ENCODE results near the gene ABCA2.

The ABCA2 gene

DNA sequence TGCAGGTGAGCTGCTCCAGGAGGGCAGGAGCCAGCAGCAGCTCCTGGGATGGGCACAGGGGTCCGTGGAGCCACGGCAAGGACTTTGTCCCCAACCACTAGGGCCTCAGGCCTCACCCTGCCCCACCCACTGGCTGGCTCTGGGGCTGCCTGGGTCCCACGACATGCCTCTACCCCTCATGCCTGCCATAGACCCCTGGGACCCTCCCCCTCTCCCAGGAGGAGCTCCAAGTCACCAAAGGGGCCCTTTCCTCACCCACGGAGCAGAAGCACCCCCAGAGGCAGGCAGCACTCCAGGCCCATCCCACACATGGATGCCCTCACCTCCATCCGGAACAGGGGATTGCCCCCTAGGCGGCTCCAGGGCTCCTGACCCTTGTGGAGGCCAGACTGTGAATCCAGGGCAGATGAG is 6.5 kb downstream of the ABCA2 start:
- no peak overlapping the region for H3K9ac ChIP-seq (ENCODE audit: low read depth, low read length)
- peaks cover 3% of the 10 kb centered on the region for H3K27me3 ChIP-seq (ENCODE audit: insufficient read depth, low read length)
- no peaks in the 10 kb centered on the region for H3K9me3 ChIP-seq (ENCODE audit: insufficient read depth, low read depth, low read length)
- no peak overlapping the region for H3K27ac ChIP-seq (ENCODE audit: low read length)
- no peaks in the 10 kb centered on the region for H3K4me1 ChIP-seq (ENCODE audit: insufficient read depth, low read length)
- no peaks in the 10 kb centered on the region for H3K36me3 ChIP-seq (ENCODE audit: insufficient read depth, low read depth, low read length)
- no peak overlapping the region for H3K4me3 ChIP-seq (ENCODE audit: low read length)

GRCh38 chr9:137020771-137021567 is 7.1 kb downstream of the ABCA2 start:
- no peak overlapping the region for H3K9ac ChIP-seq (ENCODE audit: low read depth, low read length)
- no peak overlapping the region for H3K27ac ChIP-seq (ENCODE audit: low read length)
- H3K27me3 ChIP-seq (ENCODE audit: insufficient read depth, low read length) = no peaks in the 10 kb centered on the region
- H3K4me1 ChIP-seq (ENCODE audit: insufficient read depth, low read length) = no peaks in the 10 kb centered on the region
- H3K4me3 ChIP-seq (ENCODE audit: low read length) = no peak overlapping the region
- H3K9me3 ChIP-seq (ENCODE audit: insufficient read depth, low read depth, low read length) = no peaks in the 10 kb centered on the region
- H3K36me3 ChIP-seq (ENCODE audit: insufficient read depth, low read depth, low read length) = no peaks in the 10 kb centered on the region

GRCh38 chr9:137019891-137020683 is 8.0 kb downstream of the ABCA2 start:
- H3K9me3 ChIP-seq (ENCODE audit: insufficient read depth, low read depth, low read length) = no peaks in the 10 kb centered on the region
- H3K27me3 ChIP-seq (ENCODE audit: insufficient read depth, low read length) = no peaks in the 10 kb centered on the region
- no peak overlapping the region for H3K27ac ChIP-seq (ENCODE audit: low read length)
- H3K9ac ChIP-seq (ENCODE audit: low read depth, low read length) = no peak overlapping the region
- no peak overlapping the region for H3K4me3 ChIP-seq (ENCODE audit: low read length)
- no peaks in the 10 kb centered on the region for H3K36me3 ChIP-seq (ENCODE audit: insufficient read depth, low read depth, low read length)
- no peaks in the 10 kb centered on the region for H3K4me1 ChIP-seq (ENCODE audit: insufficient read depth, low read length)

- no peak overlapping the region for H3K9ac ChIP-seq (ENCODE audit: low read depth, low read length)
- H3K9me3 ChIP-seq (ENCODE audit: insufficient read depth, low read depth, low read length) = no peaks in the 10 kb centered on the region
- H3K27me3 ChIP-seq (ENCODE audit: insufficient read depth, low read length) = no peaks in the 10 kb centered on the region
- H3K4me3 ChIP-seq (ENCODE audit: low read length) = no peak overlapping the region
- H3K27ac ChIP-seq (ENCODE audit: low read length) = no peak overlapping the region
- no peaks in the 10 kb centered on the region for H3K36me3 ChIP-seq (ENCODE audit: insufficient read depth, low read depth, low read length)
- no peaks in the 10 kb centered on the region for H3K4me1 ChIP-seq (ENCODE audit: insufficient read depth, low read length)
These were observed 9.1 kb downstream of the ABCA2 start for GRCh38 chr9:137018761-137019559.

- Histone ChIP-seq H3K27me3 (ENCODE audit: insufficient read depth, low read length) (no peaks in the 10 kb centered on the region), H3K4me1 (ENCODE audit: insufficient read depth, low read length) (no peaks in the 10 kb centered on the region), H3K36me3 (ENCODE audit: insufficient read depth, low read depth, low read length) (no peaks in the 10 kb centered on the region), H3K9ac (ENCODE audit: low read depth, low read length) (no peak overlapping the region), H3K4me3 (ENCODE audit: low read length) (no peak overlapping the region), H3K9me3 (ENCODE audit: insufficient read depth, low read depth, low read length) (no peaks in the 10 kb centered on the region), H3K27ac (ENCODE audit: low read length) (no peak overlapping the region)
These were observed 10.1 kb downstream of the ABCA2 start for GRCh38 chr9:137017791-137018497.

DNA sequence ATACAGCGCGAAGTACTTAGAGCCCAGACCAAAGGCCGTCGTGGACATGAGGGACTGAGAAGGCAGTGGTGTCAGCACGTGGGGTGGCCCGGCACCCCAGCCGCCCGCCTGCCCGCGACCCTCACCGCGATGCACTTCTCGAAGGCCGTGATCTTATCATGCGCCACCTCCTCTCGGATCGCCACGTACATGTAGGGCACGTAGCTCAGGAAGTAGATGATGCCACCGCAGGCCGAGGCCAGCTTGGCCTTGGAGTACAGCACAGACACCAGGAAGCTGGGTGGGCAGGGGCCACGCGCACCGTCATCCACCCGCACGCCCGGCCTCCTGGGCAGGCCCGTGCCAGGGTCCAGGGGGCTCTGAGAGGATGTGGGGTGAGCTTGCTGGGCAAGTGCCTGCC is 11.0 kb downstream of the ABCA2 start:
- Histone ChIP-seq H3K4me3 (ENCODE audit: low read length) (no peak overlapping the region), H3K9ac (ENCODE audit: low read depth, low read length) (no peak overlapping the region), H3K27ac (ENCODE audit: low read length) (no peak overlapping the region), H3K9me3 (ENCODE audit: insufficient read depth, low read depth, low read length) (no peaks in the 10 kb centered on the region), H3K27me3 (ENCODE audit: insufficient read depth, low read length) (no peaks in the 10 kb centered on the region), H3K4me1 (ENCODE audit: insufficient read depth, low read length) (no peaks in the 10 kb centered on the region), H3K36me3 (ENCODE audit: insufficient read depth, low read depth, low read length) (no peaks in the 10 kb centered on the region)

DNA sequence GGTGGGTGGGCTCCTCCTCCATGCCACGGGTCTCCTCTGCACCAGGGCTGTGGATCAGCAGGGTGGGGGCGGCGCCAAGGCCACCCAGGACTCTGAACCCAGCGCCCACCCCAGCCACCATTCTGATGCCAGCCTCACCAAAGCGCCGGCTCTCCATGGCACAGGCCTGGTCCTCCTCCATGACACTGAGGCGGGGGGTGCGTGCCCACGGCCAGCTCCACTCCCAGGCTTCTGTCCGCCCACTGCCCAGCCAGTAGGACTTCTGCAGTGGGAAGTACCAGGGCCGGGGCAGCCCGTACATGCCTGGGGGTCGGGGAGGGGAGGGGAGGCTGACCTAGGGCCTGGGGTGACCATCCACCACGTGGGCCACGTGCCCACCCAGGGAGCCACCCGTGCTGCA is 11.6 kb downstream of the ABCA2 start:
- H3K9ac ChIP-seq (ENCODE audit: low read depth, low read length) = no peak overlapping the region
- H3K27ac ChIP-seq (ENCODE audit: low read length) = no peak overlapping the region
- no peaks in the 10 kb centered on the region for H3K36me3 ChIP-seq (ENCODE audit: insufficient read depth, low read depth, low read length)
- no peak overlapping the region for H3K4me3 ChIP-seq (ENCODE audit: low read length)
- H3K9me3 ChIP-seq (ENCODE audit: insufficient read depth, low read depth, low read length) = no peaks in the 10 kb centered on the region
- H3K27me3 ChIP-seq (ENCODE audit: insufficient read depth, low read length) = no peaks in the 10 kb centered on the region
- H3K4me1 ChIP-seq (ENCODE audit: insufficient read depth, low read length) = no peaks in the 10 kb centered on the region

DNA sequence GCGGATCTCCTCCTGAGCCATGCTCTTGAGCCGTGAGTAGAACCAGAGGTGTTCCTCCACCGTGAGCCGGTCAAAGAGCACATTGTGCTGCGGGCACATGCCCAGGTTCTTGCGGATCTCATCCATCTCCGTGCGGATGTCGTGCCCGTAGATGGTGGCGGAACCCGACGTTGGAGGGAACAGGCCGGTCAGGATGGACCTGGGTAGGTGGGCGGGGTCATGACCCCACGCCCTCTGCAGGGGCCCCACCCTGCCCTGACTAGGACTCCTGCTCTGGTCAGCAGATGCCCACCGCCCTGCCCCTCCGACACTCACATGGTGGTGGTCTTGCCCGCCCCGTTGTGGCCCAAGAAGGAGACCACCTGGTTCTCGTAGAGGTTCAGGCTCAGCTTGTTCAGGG is 12.1 kb downstream of the ABCA2 start:
- Histone ChIP-seq H3K27ac (ENCODE audit: low read length) (no peak overlapping the region), H3K9ac (ENCODE audit: low read depth, low read length) (no peak overlapping the region), H3K36me3 (ENCODE audit: insufficient read depth, low read depth, low read length) (no peaks in the 10 kb centered on the region), H3K4me3 (ENCODE audit: low read length) (no peak overlapping the region), H3K27me3 (ENCODE audit: insufficient read depth, low read length) (no peaks in the 10 kb centered on the region), H3K4me1 (ENCODE audit: insufficient read depth, low read length) (no peaks in the 10 kb centered on the region), H3K9me3 (ENCODE audit: insufficient read depth, low read depth, low read length) (no peaks in the 10 kb centered on the region)

DNA sequence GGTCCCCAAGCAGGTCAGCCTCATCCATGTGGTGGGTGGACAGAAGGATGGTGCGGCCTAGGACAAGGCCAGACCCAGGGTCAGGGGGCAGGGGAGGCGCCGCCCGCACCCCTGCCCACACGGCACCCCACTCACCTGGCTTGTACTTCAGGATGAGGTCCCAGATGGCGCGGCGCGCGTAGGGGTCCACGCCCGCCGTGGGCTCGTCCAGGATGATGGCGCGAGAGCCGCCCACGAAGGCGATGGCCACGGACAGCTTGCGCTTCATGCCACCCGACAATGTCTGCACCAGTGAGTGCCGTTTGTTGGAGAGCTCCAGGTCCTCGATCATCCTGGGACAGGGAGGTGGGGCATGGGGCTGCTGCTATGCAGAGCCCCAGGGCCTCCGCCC is 12.5 kb downstream of the ABCA2 start:
- Histone ChIP-seq H3K4me1 (ENCODE audit: insufficient read depth, low read length) (no peaks in the 10 kb centered on the region), H3K36me3 (ENCODE audit: insufficient read depth, low read depth, low read length) (no peaks in the 10 kb centered on the region), H3K27ac (ENCODE audit: low read length) (no peak overlapping the region), H3K9ac (ENCODE audit: low read depth, low read length) (no peak overlapping the region), H3K27me3 (ENCODE audit: insufficient read depth, low read length) (no peaks in the 10 kb centered on the region), H3K4me3 (ENCODE audit: low read length) (no peak overlapping the region), H3K9me3 (ENCODE audit: insufficient read depth, low read depth, low read length) (no peaks in the 10 kb centered on the region)

GRCh38 chr9:137014776-137015539 is 13.1 kb downstream of the ABCA2 start:
- H3K27ac ChIP-seq (ENCODE audit: low read length) = no peak overlapping the region
- H3K36me3 ChIP-seq (ENCODE audit: insufficient read depth, low read depth, low read length) = no peaks in the 10 kb centered on the region
- H3K4me3 ChIP-seq (ENCODE audit: low read length) = no peak overlapping the region
- H3K9me3 ChIP-seq (ENCODE audit: insufficient read depth, low read depth, low read length) = no peaks in the 10 kb centered on the region
- no peak overlapping the region for H3K9ac ChIP-seq (ENCODE audit: low read depth, low read length)
- no peaks in the 10 kb centered on the region for H3K4me1 ChIP-seq (ENCODE audit: insufficient read depth, low read length)
- no peaks in the 10 kb centered on the region for H3K27me3 ChIP-seq (ENCODE audit: insufficient read depth, low read length)

GRCh38 chr9:137014166-137014565 is 13.9 kb downstream of the ABCA2 start:
- Histone ChIP-seq H3K27me3 (ENCODE audit: insufficient read depth, low read length) (no peaks in the 10 kb centered on the region), H3K4me1 (ENCODE audit: insufficient read depth, low read length) (no peaks in the 10 kb centered on the region), H3K27ac (ENCODE audit: low read length) (no peak overlapping the region), H3K9ac (ENCODE audit: low read depth, low read length) (no peak overlapping the region), H3K36me3 (ENCODE audit: insufficient read depth, low read depth, low read length) (no peaks in the 10 kb centered on the region), H3K4me3 (ENCODE audit: low read length) (no peak overlapping the region), H3K9me3 (ENCODE audit: insufficient read depth, low read depth, low read length) (no peaks in the 10 kb centered on the region)

All from iPS-20b (cell line).